Measurements from ENCODE around the gene CD48. TPM values are rescaled to one million over a fixed set of nuclear protein-coding genes. Genes with fewer than 3 reads are reported as not detected.

CD48 gene
- total RNA-seq, 1 experiment from 2014 or later, result not detected

GRCh38 chr1:160658162-160658813 is 53.3 kb downstream of the CD48 start:
- Histone ChIP-seq H3K4me3 (ENCODE audit: low read depth, low read length) (no peak overlapping the region), H3K4me1 (peaks cover 40% of the 10 kb centered on the region), H3K36me3 (ENCODE audit: control insufficient read depth, insufficient read depth, low read length) (no peaks in the 10 kb centered on the region), H3K9me3 (no peaks in the 10 kb centered on the region), H3K27me3 (replicated peaks; ENCODE audit: control insufficient read depth, insufficient read depth, low read length) (no peaks in the 10 kb centered on the region)
- DNase-seq, result peak; percentile 86 to 93
- TF ChIP-seq CTCF (IDR thresholded peaks at IDR 0.05; ENCODE audit: insufficient read depth in 1 of 2, low read depth in 1 of 2, low read length in 1 of 2, severe bottlenecking in 1 of 2, unreplicated experiment in 1 of 2), result no peak
- intact Hi-C loops (cut with micrococcal nuclease; ENCODE audit: unreplicated experiment), result loop anchor here (1.0 to 2.0 kb wide), 4 partner anchors 17 to 40 kb away; no protein-coding TSS in a partner anchor
- Mint-ChIP-seq H3K36me3 (ENCODE audit: insufficient read depth, unreplicated experiment) (no peaks in the 10 kb centered on the region), H3K27ac (ENCODE audit: unreplicated experiment) (peak overlapping the region; percentile 38), H3K9me3 (ENCODE audit: unreplicated experiment) (peaks cover 9% of the 10 kb centered on the region), H3K4me3 (ENCODE audit: unreplicated experiment) (peak overlapping the region; percentile 28), H3K27me3 (ENCODE audit: insufficient read depth, unreplicated experiment) (no peaks in the 10 kb centered on the region), H3K4me1 (ENCODE audit: low read depth, unreplicated experiment) (peaks cover 23% of the 10 kb centered on the region)
- ChIA-PET CTCF (interaction anchor here (0.6 kb wide), 2 partner anchors 17 to 545 kb away, joined by 3 read pairs; no protein-coding TSS in a partner anchor), POLR2A (no interaction called here)
- no TSS peak for BruUV-seq (replicated peaks)

- H3K27me3 ChIP-seq (replicated peaks; ENCODE audit: control insufficient read depth, insufficient read depth, low read length), result no peaks in the 10 kb centered on the region
- POLR2A ChIA-PET, result no interaction called here
- intact Hi-C loops (cut with micrococcal nuclease; ENCODE audit: unreplicated experiment), result no loop called here
- no peak for DNase-seq
- no peaks in the 10 kb centered on the region for H3K36me3 ChIP-seq (ENCODE audit: control insufficient read depth, insufficient read depth, low read length)
- Mint-ChIP-seq H3K27me3 (ENCODE audit: insufficient read depth, unreplicated experiment) (no peaks in the 10 kb centered on the region), H3K4me3 (ENCODE audit: unreplicated experiment) (no peak overlapping the region), H3K9me3 (ENCODE audit: unreplicated experiment) (peaks cover 9% of the 10 kb centered on the region), H3K27ac (ENCODE audit: unreplicated experiment) (no peak overlapping the region), H3K4me1 (ENCODE audit: low read depth, unreplicated experiment) (peaks cover 27% of the 10 kb centered on the region), H3K36me3 (ENCODE audit: insufficient read depth, unreplicated experiment) (no peaks in the 10 kb centered on the region)
- H3K9me3 ChIP-seq, result no peaks in the 10 kb centered on the region
- TF ChIP-seq CTCF (IDR thresholded peaks at IDR 0.05; ENCODE audit: insufficient read depth in 1 of 2, low read depth in 1 of 2, low read length in 1 of 2, severe bottlenecking in 1 of 2, unreplicated experiment in 1 of 2), result no peak
- BruUV-seq (replicated peaks), result no TSS peak
- H3K4me3 ChIP-seq (ENCODE audit: low read depth, low read length), result no peak overlapping the region
- peaks cover 44% of the 10 kb centered on the region for H3K4me1 ChIP-seq
- CTCF ChIA-PET, result no interaction called here
Measured at GRCh38 chr1:160657250-160657781, 54.3 kb downstream of the CD48 start.

GRCh38 chr1:160656737-160657136 is 54.9 kb downstream of the CD48 start:
- intact Hi-C loops (cut with micrococcal nuclease; ENCODE audit: unreplicated experiment), result no loop called here

More at GRCh38 chr1:160656737-160657136, 54.9 kb downstream of the CD48 start:
- H3K9me3 Mint-ChIP-seq (ENCODE audit: unreplicated experiment), result peaks cover 9% of the 10 kb centered on the region
- Histone ChIP-seq H3K27me3 (replicated peaks; ENCODE audit: control insufficient read depth, insufficient read depth, low read length) (no peaks in the 10 kb centered on the region), H3K4me1 (peaks cover 48% of the 10 kb centered on the region), H3K36me3 (ENCODE audit: control insufficient read depth, insufficient read depth, low read length) (no peaks in the 10 kb centered on the region), H3K4me3 (ENCODE audit: low read depth, low read length) (no peak overlapping the region), H3K9me3 (no peaks in the 10 kb centered on the region)
- no peak overlapping the region for H3K4me3 Mint-ChIP-seq (ENCODE audit: unreplicated experiment)
- H3K36me3 Mint-ChIP-seq (ENCODE audit: insufficient read depth, unreplicated experiment), result no peaks in the 10 kb centered on the region
- H3K4me1 Mint-ChIP-seq (ENCODE audit: low read depth, unreplicated experiment), result peaks cover 32% of the 10 kb centered on the region
- no peak overlapping the region for H3K27ac Mint-ChIP-seq (ENCODE audit: unreplicated experiment)
- BruUV-seq (replicated peaks), result no TSS peak
- DNase-seq, result no peak
- H3K27me3 Mint-ChIP-seq (ENCODE audit: insufficient read depth, unreplicated experiment), result no peaks in the 10 kb centered on the region
- ChIA-PET CTCF (no interaction called here), POLR2A (no interaction called here)
- TF ChIP-seq CTCF (IDR thresholded peaks at IDR 0.05; ENCODE audit: insufficient read depth in 1 of 2, low read depth in 1 of 2, low read length in 1 of 2, severe bottlenecking in 1 of 2, unreplicated experiment in 1 of 2), result no peak
